HCT116 (cell line): ENCODE data around the gene PMEPA1.

ENCODE experiments used
- CTCF ChIP-seq, 3 experiments: fragments of 200-600 bp in 1 of 3; sonication (generic) in 1 of 3; IDR thresholded peaks in 2 of 3; conservative IDR thresholded peaks in 1 of 3; 2 replicates each; pipeline ENCODE4 v1.5.1; 2012 to 2017; ENCODE audit warnings: low read depth in 2 of 3, low read length in 2 of 3, antibody characterized with exemption in 1 of 3, borderline replicate concordance in 1 of 3, control low read depth in 1 of 3, mild to moderate bottlenecking in 1 of 3, mixed read lengths in 1 of 3, mixed run types in 1 of 3, moderate library complexity in 1 of 3; ENCODE audit not compliant: insufficient read depth in 1 of 3
- RAD21 ChIP-seq: IDR thresholded peaks from 2 replicates; pipeline ENCODE4 v1.6.1; 2012; ENCODE audit warnings: low read depth, mild to moderate bottlenecking

- TF ChIP-seq CTCF (IDR thresholded peaks at IDR 0.05 in 2 of 3, conservative IDR thresholded peaks at IDR 0.05 in 1 of 3; ENCODE audit: borderline replicate concordance in 1 of 3, insufficient read depth in 1 of 3, low read depth in 2 of 3, low read length in 2 of 3) (no peak), RAD21 (no peak)
These were observed 79.8 kb downstream of the PMEPA1 start for GRCh38 chr20:57630061-57630460.
